Measurements from ENCODE around the gene DMRT1.
A peak's percentile ranks its signal among the peaks of the same experiment; 100 is the strongest.
"Not testable (repeated sequence)": the region's sequence is repeated elsewhere in the genome, so short reads cannot be mapped to it uniquely, and the experiment has no call there.

DMRT1 gene

DNA sequence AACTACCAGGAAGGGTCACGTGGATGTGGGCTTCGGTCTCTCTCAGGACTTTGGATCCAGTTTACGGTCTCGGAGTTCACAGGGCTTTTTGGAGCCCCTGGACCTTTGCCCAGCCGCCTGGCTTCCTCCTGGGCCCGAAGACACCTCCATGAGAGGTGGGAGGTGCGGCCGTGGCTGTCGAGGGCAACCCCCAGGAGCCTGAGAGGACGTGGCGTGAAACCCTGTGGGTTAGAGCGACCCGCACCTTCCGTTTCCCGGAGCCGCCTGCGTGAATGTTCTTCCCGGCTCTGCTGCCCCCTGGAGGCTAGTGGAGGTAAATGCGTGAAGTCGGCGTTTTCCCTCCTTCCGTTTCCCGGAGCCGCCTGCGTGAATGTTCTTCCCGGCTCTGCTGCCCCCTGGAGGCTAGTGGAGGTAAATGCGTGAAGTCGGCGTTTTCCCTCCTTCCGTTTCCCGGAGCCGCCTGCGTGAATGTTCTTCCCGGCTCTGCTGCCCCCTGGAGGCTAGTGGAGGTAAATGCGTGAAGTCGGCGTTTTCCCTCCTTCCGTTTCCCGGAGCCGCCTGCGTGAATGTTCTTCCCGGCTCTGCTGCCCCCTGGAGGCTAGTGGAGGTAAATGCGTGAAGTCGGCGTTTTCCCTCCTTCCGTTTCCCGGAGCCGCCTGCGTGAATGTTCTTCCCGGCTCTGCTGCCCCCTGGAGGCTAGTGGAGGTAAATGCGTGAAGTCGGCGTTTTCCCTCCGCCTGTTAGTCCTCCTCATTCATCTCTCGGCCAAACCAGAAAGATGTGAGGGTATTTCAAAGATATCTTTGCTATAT lies 157.0 kb downstream of the DMRT1 start:
- H3K36me3 ChIP-seq (replicated peaks; ENCODE audit: insufficient read depth, low read length); H3K9me2 ChIP-seq (replicated peaks; ENCODE audit: insufficient read depth, low read length); H3K9me3 ChIP-seq (replicated peaks; ENCODE audit: insufficient read depth, low read length); H3K27me3 ChIP-seq (replicated peaks; ENCODE audit: insufficient read depth, low read length); H3K79me2 ChIP-seq (ENCODE audit: low read length); H4K20me1 ChIP-seq (ENCODE audit: insufficient read depth, low read length); H3K27ac ChIP-seq (ENCODE audit: low read length): not testable (repeated sequence)
- TF ChIP-seq CTCF (IDR thresholded peaks at IDR 0.05; ENCODE audit: low read length) = peak; percentile 75
- Histone ChIP-seq H3K4me1 (ENCODE audit: low read length) (peaks cover 27% of the 10 kb centered on the region), H2AFZ (ENCODE audit: low read length) (peak overlapping the region; percentile 61), H3K4me2 (ENCODE audit: low read depth, low read length) (peak overlapping the region; percentile 58), H3F3A (ENCODE audit: insufficient read depth, low read length) (peaks cover 14% of the 10 kb centered on the region), H3K4me3 (ENCODE audit: low read length) (peak overlapping the region; percentile 33), H3K9ac (ENCODE audit: low read length) (peak overlapping the region; percentile 5; the same call in 1 of the 2 replicates)
- DNase-seq = peak; percentile 31

DNA sequence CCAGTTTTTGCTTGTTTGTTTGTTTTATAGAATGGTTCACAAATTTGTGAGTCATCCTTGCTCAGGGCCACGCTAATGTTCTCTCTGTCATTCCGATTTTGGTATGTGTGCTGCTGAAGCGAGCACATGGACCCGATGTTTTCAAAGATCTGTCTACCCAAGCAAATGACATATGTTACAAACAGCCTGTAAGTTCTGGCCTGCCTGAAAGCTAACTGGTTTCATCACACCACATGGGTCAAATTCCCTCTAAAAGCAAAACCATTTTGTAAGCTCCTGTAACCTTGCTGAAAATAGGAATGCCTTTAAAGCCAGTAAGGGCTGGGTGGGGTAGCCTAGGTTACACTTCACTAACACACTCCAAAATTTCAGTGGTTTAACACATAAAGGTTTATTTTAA lies 160.3 kb downstream of the DMRT1 start:
- H3K9me3 ChIP-seq (replicated peaks; ENCODE audit: insufficient read depth, low read length) = no peaks in the 10 kb centered on the region
- no peak overlapping the region for H3K27ac ChIP-seq (ENCODE audit: low read length)
- H3K4me2 ChIP-seq (ENCODE audit: low read depth, low read length) = 0 out of 2 replicates have a peak overlapping the region, but pooled peaks have one; percentile 1
- no peaks in the 10 kb centered on the region for H3K36me3 ChIP-seq (replicated peaks; ENCODE audit: insufficient read depth, low read length)
- DNase-seq = no peak
- TF ChIP-seq CTCF (IDR thresholded peaks at IDR 0.05; ENCODE audit: low read length) (no peak), EZH2phosphoT487 (IDR thresholded peaks at IDR 0.05; ENCODE audit: low read length) (no peak)
- H3K4me3 ChIP-seq (ENCODE audit: low read length) = no peak overlapping the region
- H3K4me1 ChIP-seq (ENCODE audit: low read length) = peaks cover 21% of the 10 kb centered on the region
- H3K9ac ChIP-seq (ENCODE audit: low read length) = no peak overlapping the region
- no peaks in the 10 kb centered on the region for H3K27me3 ChIP-seq (replicated peaks; ENCODE audit: insufficient read depth, low read length)
- H3K9me2 ChIP-seq (replicated peaks; ENCODE audit: insufficient read depth, low read length) = no peaks in the 10 kb centered on the region
- H4K20me1 ChIP-seq (ENCODE audit: insufficient read depth, low read length) = no peaks in the 10 kb centered on the region
- peak overlapping the region; percentile 37; the same call in 1 of the 2 replicates for H2AFZ ChIP-seq (ENCODE audit: low read length)
- no peaks in the 10 kb centered on the region for H3K79me2 ChIP-seq (ENCODE audit: low read length)
- peaks cover 5% of the 10 kb centered on the region; the same call in 1 of the 2 replicates for H3F3A ChIP-seq (ENCODE audit: insufficient read depth, low read length)

GRCh38 chr9:1002678-1003077 lies 161.2 kb downstream of the DMRT1 start:
- Histone ChIP-seq H3K4me1 (ENCODE audit: low read length) (peaks cover 28% of the 10 kb centered on the region), H3K79me2 (ENCODE audit: low read length) (no peaks in the 10 kb centered on the region), H3K9ac (ENCODE audit: low read length) (no peak overlapping the region), H4K20me1 (ENCODE audit: insufficient read depth, low read length) (no peaks in the 10 kb centered on the region), H3K27ac (ENCODE audit: low read length) (no peak overlapping the region), H3K9me3 (replicated peaks; ENCODE audit: insufficient read depth, low read length) (no peaks in the 10 kb centered on the region), H3K4me2 (ENCODE audit: low read depth, low read length) (no peak overlapping the region), H3K36me3 (replicated peaks; ENCODE audit: insufficient read depth, low read length) (no peaks in the 10 kb centered on the region), H3K27me3 (replicated peaks; ENCODE audit: insufficient read depth, low read length) (no peaks in the 10 kb centered on the region), H3F3A (ENCODE audit: insufficient read depth, low read length) (peaks cover 5% of the 10 kb centered on the region; the same call in 1 of the 2 replicates), H2AFZ (ENCODE audit: low read length) (no peak overlapping the region), H3K4me3 (ENCODE audit: low read length) (no peak overlapping the region), H3K9me2 (replicated peaks; ENCODE audit: insufficient read depth, low read length) (no peaks in the 10 kb centered on the region)
- DNase-seq = no peak
- TF ChIP-seq EZH2phosphoT487 (IDR thresholded peaks at IDR 0.05; ENCODE audit: low read length) (no peak), EZH2 (optimal IDR thresholded peaks at IDR 0.05; ENCODE audit: low read depth, low read length) (no peak), CTCF (IDR thresholded peaks at IDR 0.05; ENCODE audit: low read length) (no peak)

All from MM.1S (cell line).